22Rv1 (cell line): ENCODE results near the gene LMTK2.

Experiments used
- ZFX ChIP-seq: fragments of 450-650 bp; IDR thresholded peaks from 2 replicates; pipeline ENCODE4 v1.6.1; 2017; ENCODE audit warnings: antibody characterized with exemption, borderline replicate concordance
- TF ChIP-seq, protein P1 (sequence below): fragments of 450-650 bp; IDR thresholded peaks from 2 replicates; pipeline ENCODE4 v1.5.1; 2017; ENCODE audit warnings: mild to moderate bottlenecking

GRCh38 chr7:98110249-98111022 is 3.8 kb downstream of the LMTK2 start:
- TF ChIP-seq, protein P1, sequence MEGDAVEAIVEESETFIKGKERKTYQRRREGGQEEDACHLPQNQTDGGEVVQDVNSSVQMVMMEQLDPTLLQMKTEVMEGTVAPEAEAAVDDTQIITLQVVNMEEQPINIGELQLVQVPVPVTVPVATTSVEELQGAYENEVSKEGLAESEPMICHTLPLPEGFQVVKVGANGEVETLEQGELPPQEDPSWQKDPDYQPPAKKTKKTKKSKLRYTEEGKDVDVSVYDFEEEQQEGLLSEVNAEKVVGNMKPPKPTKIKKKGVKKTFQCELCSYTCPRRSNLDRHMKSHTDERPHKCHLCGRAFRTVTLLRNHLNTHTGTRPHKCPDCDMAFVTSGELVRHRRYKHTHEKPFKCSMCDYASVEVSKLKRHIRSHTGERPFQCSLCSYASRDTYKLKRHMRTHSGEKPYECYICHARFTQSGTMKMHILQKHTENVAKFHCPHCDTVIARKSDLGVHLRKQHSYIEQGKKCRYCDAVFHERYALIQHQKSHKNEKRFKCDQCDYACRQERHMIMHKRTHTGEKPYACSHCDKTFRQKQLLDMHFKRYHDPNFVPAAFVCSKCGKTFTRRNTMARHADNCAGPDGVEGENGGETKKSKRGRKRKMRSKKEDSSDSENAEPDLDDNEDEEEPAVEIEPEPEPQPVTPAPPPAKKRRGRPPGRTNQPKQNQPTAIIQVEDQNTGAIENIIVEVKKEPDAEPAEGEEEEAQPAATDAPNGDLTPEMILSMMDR: no peak
- no peak for TF ChIP-seq ZFX
